C4-2B (cell line): ENCODE measurements around the gene FSTL4.

Experiments
- H3K27ac ChIP-seq: fragments of 450-650 bp; 2 replicates; pipeline ENCODE4 v1.5.1; 2017
- ZFX ChIP-seq: fragments of 450-650 bp; IDR thresholded peaks from 2 replicates; pipeline ENCODE4 v1.6.1; 2017
- TF ChIP-seq, protein P1 (sequence below): fragments of 450-650 bp; conservative IDR thresholded peaks from 2 replicates; pipeline ENCODE4 v1.5.1; 2017; ENCODE audit warnings: mild to moderate bottlenecking

The FSTL4 gene

DNA sequence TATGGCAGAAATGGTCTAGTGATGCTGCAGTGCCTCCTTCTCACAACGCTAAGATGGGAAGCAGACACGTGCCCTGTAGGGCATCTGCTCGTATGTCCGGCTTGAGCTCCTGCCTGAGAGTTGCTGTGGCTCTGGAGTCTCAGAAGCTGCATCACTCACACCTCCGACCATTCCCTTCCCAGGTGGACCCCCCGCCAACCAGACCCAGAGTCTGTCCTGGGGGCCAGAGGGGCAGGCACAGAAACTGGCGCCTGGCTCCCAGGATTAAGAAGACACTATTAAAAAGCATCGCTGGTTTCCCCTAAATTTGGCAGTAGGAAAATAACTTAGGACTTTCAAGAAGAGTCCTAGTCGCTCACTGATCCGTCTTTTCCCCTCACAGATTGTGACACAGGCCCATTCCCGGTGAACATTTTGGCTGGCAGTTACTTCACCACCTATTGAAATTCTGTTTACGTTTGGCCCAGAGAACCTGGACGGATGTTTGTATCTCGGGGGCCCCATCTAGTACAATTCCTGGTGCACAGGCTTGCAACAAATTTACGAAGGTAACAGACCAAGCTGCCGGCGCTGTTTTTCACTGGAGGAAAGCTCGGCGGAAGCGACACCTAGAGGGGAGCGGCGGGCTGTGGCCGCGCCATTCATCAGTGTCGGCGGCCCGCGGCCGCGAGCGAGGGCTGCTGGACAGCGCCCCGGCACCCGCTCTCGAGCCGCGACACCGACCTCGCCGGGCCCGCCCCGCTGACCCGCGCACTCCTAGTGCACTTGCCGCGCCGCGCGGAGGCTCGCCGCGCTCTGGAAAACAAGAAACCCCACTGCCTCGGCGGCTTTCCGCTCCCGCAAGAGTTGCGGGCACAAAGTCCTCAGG, 1.6 kb downstream of the FSTL4 start:
- no peak overlapping the region for H3K27ac ChIP-seq
- no peak for TF ChIP-seq ZFX
- TF ChIP-seq, protein P1, sequence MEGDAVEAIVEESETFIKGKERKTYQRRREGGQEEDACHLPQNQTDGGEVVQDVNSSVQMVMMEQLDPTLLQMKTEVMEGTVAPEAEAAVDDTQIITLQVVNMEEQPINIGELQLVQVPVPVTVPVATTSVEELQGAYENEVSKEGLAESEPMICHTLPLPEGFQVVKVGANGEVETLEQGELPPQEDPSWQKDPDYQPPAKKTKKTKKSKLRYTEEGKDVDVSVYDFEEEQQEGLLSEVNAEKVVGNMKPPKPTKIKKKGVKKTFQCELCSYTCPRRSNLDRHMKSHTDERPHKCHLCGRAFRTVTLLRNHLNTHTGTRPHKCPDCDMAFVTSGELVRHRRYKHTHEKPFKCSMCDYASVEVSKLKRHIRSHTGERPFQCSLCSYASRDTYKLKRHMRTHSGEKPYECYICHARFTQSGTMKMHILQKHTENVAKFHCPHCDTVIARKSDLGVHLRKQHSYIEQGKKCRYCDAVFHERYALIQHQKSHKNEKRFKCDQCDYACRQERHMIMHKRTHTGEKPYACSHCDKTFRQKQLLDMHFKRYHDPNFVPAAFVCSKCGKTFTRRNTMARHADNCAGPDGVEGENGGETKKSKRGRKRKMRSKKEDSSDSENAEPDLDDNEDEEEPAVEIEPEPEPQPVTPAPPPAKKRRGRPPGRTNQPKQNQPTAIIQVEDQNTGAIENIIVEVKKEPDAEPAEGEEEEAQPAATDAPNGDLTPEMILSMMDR, result peak; percentile 88

DNA sequence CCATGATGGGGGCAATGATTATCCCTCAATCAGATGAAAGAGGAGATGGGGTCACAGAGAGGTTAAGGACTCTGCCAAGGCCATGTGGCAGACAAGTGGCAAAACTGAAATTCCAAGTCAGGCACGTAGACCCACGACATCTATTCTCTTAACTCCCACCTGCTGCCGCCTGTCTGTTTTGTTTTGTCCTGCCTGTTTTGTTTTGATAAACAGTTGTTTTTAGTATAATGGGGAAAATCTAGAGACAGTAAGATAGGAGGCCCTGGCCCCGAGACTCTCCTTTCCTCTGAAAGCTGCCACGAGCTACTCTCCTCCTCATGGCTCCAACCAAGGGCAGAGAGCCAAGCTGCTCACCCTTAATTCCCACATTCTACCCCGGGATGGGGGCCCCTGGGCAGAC, 4.9 kb downstream of the FSTL4 start:
- H3K27ac ChIP-seq, result no peak overlapping the region

DNA sequence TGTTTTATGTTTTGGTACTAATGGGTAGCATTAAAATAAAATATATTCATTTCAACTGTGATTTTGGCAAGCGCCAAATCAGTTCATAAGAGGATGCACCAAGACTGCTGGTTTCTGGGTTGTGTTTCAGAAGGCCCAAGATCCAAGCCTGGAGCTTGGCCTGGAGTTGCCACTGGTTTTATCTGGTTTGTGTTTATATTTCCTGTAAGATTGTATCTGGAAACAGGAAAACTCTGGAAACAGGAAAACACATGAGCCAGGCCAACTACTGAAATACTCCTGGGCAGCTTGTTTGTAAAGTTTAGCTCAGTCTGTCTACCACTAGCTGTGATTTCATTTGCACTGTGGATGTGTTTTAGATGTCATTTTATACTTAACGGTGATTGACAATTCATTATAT, 5.5 kb downstream of the FSTL4 start:
- H3K27ac ChIP-seq, result no peak overlapping the region
- TF ChIP-seq, protein P1, result no peak
- TF ChIP-seq ZFX, result no peak

More for the DNA sequence above, 4.9 kb downstream of the FSTL4 start:
- TF ChIP-seq, protein P1, result no peak
- no peak for TF ChIP-seq ZFX

DNA sequence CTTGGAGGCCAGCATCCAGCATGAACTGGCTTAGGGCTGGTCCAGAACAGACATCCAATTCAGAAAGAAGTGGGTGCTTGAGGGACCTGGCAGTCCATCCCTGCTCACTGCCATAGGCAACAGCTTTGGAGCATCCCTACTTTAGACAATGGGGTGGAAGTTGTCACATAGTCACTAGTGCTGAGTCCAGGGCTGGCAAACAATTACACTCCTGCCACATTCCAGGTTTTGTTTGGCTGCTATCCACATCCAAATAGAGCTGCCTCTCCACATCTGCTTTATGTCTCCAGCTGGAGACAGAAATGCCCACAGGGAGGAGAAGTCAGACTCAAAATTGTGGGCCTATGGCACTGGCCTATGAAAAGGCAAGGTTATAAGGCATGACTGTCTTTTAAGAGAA, 7.0 kb downstream of the FSTL4 start:
- no peak overlapping the region for H3K27ac ChIP-seq
- TF ChIP-seq ZFX, result no peak
- TF ChIP-seq, protein P1, result no peak

DNA sequence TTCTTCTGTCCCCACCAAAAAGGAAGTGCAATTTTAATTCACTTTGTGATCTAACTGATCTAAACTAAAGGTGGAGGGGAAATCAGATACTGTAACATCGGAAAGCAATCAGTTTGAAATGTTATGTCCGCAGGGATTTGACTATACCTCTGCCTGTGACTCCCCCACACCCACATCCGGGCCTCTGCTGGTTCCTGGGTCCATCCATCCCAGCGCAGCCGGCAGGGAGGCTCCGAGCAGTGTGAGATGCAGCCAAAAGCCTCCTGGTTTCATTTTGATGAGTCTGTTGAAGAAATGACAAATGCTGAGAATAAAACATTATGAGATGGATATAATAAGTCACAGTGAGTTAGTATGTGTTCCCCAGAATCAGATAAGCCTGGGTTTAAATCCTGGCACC, 8.6 kb downstream of the FSTL4 start:
- no peak overlapping the region for H3K27ac ChIP-seq
- TF ChIP-seq, protein P1, result no peak
- TF ChIP-seq ZFX, result no peak

DNA sequence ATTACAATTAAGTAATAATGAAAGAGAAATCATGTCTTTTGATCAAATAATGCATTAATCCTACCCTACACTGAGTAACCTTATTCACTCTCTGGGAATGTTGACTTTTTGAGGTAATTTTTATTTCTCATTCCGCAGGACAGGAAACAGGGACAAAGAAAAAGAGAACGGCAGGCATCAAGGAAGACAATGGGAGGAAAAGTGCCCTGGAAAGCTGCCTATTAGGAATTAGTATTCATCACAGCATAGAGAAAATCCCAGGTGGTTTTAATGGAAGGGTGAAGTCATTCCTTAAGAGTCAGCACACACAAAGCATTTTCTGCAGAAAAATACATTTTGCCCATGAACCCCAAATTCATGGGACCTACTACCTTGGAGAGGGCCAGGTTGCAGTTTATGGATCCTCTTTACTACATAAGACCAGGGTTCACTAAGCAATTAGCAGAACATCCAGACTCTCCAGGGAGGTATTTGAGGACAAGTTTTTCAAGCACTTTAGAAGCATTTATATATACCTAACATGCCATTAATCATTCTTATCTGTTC, 9.4 kb downstream of the FSTL4 start:
- TF ChIP-seq, protein P1, result no peak
- TF ChIP-seq ZFX, result no peak
- H3K27ac ChIP-seq, result no peak overlapping the region

DNA sequence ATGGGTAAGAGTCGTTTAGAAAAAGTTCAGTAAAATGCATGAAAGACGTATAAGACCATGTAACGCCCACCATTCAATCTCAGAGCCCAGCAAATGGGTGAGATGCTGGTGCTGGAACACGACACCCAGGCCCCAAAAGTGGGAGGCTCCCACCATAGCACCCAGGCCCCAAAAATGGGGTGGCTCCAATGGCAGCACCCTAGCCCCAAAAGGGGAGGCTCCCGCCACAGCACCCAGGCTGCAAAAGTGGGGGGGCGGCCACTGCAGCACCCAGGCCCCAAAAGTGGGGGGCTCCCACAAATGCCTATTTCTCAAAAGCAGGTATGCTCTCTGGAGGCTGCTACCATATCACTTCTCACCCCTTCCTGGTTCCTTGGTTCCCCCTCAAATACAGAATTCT, 12.7 kb downstream of the FSTL4 start:
- no peak overlapping the region for H3K27ac ChIP-seq
- TF ChIP-seq ZFX, result no peak
